GM12872 (cell line): ENCODE data around the gene MAP3K20.

Experiments
- TF ChIP-seq, protein P1 (sequence below): IDR thresholded peaks from 3 replicates; pipeline ENCODE4 v1.5.1; 2011; ENCODE audit warnings: low read depth, mild to moderate bottlenecking, low read length, moderate library complexity; ENCODE audit not compliant: insufficient read depth

The MAP3K20 gene

DNA sequence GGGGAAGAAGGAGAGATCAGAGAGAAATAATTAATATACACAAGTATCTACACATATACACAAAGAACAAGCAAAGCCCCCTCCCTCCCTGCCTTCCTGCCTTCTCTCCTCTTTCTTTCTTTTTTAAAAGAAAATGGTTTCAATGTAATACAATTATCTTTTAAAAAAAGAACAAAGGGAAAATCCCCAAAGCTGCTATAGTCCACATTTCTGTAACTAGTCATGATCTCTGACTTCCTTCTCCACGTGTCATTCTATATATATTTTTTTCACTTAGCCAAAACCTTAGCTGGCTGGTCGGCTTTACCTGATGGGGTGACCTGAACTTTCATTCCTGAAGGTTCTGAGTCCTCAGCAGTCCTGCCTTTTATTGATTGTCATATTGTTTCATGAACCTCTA is 44.3 kb downstream of the MAP3K20 start:
- TF ChIP-seq, protein P1, sequence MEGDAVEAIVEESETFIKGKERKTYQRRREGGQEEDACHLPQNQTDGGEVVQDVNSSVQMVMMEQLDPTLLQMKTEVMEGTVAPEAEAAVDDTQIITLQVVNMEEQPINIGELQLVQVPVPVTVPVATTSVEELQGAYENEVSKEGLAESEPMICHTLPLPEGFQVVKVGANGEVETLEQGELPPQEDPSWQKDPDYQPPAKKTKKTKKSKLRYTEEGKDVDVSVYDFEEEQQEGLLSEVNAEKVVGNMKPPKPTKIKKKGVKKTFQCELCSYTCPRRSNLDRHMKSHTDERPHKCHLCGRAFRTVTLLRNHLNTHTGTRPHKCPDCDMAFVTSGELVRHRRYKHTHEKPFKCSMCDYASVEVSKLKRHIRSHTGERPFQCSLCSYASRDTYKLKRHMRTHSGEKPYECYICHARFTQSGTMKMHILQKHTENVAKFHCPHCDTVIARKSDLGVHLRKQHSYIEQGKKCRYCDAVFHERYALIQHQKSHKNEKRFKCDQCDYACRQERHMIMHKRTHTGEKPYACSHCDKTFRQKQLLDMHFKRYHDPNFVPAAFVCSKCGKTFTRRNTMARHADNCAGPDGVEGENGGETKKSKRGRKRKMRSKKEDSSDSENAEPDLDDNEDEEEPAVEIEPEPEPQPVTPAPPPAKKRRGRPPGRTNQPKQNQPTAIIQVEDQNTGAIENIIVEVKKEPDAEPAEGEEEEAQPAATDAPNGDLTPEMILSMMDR: no peak

- TF ChIP-seq, protein P1: no peak
These were observed 47.3 kb downstream of the MAP3K20 start for GRCh38 chr2:173122936-173123335.

DNA sequence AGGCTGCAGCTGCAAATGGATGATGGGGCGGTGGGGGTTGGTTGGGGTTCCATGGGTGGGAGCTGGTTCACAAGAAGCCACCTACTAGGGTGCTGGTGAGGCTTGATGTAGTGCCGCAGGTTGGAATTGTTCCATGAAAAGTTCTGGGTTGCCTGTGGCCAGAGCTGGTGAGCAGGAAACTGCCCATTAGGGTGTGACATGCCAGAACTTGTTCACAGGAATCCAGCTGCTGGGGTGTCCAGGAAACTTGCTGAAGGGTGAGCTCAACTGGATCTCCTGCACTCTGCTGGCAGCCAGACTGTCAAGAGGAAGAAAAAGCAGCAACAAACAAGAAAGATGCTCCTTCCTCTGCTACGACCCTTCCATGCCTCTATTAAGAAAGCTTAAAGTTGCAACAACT is 48.8 kb downstream of the MAP3K20 start:
- TF ChIP-seq, protein P1: no peak

DNA sequence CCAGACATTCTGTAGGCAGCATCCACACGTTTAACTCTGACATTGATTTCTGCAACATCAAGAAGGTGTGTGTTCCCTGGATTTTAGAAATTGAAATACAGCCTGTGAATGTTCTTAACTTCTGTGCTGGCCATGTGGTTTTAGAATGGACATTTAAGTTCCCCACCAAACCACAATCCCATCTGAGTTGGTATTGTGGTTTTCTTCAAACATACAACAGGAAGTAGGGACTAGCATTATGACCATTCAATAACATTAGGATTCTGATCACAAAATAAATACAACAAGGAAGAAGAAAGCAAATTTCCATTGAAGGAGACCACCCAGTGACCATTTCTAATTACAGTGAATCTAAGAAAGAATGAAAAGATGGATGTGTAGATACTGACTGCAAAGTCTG is 51.2 kb downstream of the MAP3K20 start:
- TF ChIP-seq, protein P1: no peak

DNA sequence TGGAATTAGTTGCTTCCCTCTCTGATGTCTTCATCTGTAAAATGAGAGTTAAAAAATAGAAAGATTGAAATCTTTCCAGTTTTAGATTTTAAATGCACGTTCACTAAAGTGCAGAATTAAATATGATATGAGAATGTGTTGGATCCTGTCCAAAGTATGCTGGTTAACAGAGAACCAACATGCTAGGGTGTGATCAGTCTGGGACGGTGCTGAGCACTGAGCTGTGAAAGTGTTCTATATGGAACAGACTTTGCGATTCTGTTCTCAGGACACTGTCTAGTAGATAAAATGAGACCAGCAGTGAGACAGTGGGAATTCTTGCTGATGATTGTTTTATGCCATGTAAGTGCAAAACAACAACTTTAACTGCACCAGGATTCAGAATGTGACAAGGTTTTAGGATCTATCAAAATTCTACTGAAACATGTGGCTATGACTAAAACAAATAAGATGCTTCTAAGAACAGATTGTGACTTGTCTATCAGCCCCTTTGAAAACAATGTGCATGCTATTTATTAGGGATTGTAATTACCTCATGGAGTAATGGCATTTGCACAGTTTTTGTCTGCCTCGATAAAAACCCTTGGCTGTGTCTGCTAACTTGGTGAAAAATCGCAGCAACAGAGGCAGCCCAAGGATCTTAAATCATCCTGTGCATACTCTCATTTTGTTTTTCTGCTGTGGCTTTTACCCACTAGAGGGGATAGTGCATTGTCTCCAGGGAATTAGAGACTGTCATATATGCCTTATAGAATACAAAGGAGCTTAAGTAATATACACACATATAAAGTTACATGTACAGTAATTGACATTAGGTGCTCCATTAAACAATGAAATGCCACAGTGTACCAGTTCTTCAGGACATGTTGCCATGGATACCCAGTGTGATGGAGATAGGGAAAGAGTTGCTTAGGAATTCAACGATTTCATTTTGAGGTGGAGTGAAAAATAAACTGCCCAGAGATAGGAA is 55.1 kb downstream of the MAP3K20 start:
- TF ChIP-seq, protein P1: no peak

DNA sequence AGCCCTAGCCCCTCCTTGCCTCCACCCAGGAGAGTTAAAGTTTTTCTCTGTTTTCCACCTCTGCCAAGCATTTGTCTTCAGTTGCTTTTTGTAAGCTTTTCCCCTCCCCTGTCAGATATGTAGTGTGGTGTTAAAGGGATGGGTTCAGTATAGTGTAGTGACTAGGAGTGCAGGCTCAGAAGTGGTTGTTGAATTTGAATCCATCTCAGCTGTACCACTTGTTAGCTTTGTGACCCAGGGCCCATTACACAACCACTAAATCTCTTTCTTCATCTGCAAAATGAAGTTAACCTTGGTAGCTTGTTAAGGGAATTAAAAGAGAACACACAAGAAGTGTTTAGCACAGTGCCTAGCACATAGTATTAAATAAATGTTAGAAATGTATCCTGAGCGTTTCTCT is 56.9 kb downstream of the MAP3K20 start:
- TF ChIP-seq, protein P1: no peak

DNA sequence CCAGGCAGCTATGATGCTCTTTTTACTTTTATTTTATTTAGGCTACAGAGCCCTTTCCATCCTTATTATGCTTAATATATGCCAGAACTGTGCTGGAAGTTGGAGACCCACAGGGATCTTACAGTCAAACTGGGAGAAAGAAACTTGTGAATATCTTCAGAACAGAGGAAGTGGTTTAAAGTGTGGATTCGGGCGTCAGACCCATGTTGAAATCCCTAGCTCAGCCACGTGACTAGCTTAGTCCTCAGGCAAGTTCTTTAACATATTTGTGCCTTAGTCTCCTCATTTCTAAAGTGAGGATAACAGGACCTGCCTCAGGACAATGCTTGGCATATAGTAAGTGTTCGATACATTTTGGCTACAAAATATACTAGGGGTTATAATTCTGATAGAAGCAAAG is 59.1 kb downstream of the MAP3K20 start:
- TF ChIP-seq, protein P1: no peak
